ENCODE results near the gene CDK2.

Gene CDK2

GRCh38 chr12:56013482-56013881 lies 46.9 kb downstream of the CDK2 start:
- no peak for DNase-seq (ENCODE audit: low spot score)
- in situ Hi-C loops (cut with MboI; ENCODE audit: low pct_unique_long_range_greater_than_20kb, low sequenced_read_pairs, unreplicated experiment): no loop called here
- no peak for TF ChIP-seq CTCF (IDR thresholded peaks at IDR 0.05; ENCODE audit: extremely low read depth, insufficient read depth, missing control alignments)

- DNase-seq (ENCODE audit: low spot score): no peak
- no peak for TF ChIP-seq CTCF (IDR thresholded peaks at IDR 0.05; ENCODE audit: extremely low read depth, insufficient read depth, missing control alignments)
- in situ Hi-C loops (cut with MboI; ENCODE audit: low pct_unique_long_range_greater_than_20kb, low sequenced_read_pairs, unreplicated experiment): no loop called here
Measured at GRCh38 chr12:56014205-56014604, 47.6 kb downstream of the CDK2 start.

- no peak for DNase-seq (ENCODE audit: low spot score)
- TF ChIP-seq CTCF (IDR thresholded peaks at IDR 0.05; ENCODE audit: extremely low read depth, insufficient read depth, missing control alignments): no peak
- in situ Hi-C loops (cut with MboI; ENCODE audit: low pct_unique_long_range_greater_than_20kb, low sequenced_read_pairs, unreplicated experiment): no loop called here
Measured at GRCh38 chr12:56017181-56017580, 50.6 kb downstream of the CDK2 start.

- in situ Hi-C loops (cut with MboI; ENCODE audit: low pct_unique_long_range_greater_than_20kb, low sequenced_read_pairs, unreplicated experiment): no loop called here
- DNase-seq (ENCODE audit: low spot score): no peak
Measured at GRCh38 chr12:56018356-56018755, 51.7 kb downstream of the CDK2 start.

GRCh38 chr12:56020423-56021184 lies 54.0 kb downstream of the CDK2 start, which contains the start of gene IKZF4:
IKZF4 (plus strand) TSS chr12:56021043; CDS start chr12:56021494, 451 bp downstream.
- in situ Hi-C loops (cut with MboI; ENCODE audit: low pct_unique_long_range_greater_than_20kb, low sequenced_read_pairs, unreplicated experiment): no loop called here
- DNase-seq (ENCODE audit: low spot score): no peak
- TF ChIP-seq CTCF (IDR thresholded peaks at IDR 0.05; ENCODE audit: extremely low read depth, insufficient read depth, missing control alignments): no peak

More at GRCh38 chr12:56018356-56018755, 51.7 kb downstream of the CDK2 start:
- no peak for TF ChIP-seq CTCF (IDR thresholded peaks at IDR 0.05; ENCODE audit: extremely low read depth, insufficient read depth, missing control alignments)

- TF ChIP-seq CTCF (IDR thresholded peaks at IDR 0.05; ENCODE audit: extremely low read depth, insufficient read depth, missing control alignments): no peak
- in situ Hi-C loops (cut with MboI; ENCODE audit: low pct_unique_long_range_greater_than_20kb, low sequenced_read_pairs, unreplicated experiment): no loop called here
- no peak for DNase-seq (ENCODE audit: low spot score)
Measured at GRCh38 chr12:56021889-56022497, 55.4 kb downstream of the CDK2 start.

All from GM13977 (cell line).